ENCODE measurements around the gene CCNF. TPM values are rescaled to one million over a fixed set of nuclear protein-coding genes. Genes with fewer than 3 reads are reported as not detected.

CCNF gene
- polyA plus RNA-seq, 3 donors: 0.34 to 0.97 (median 0.68) TPM

DNA sequence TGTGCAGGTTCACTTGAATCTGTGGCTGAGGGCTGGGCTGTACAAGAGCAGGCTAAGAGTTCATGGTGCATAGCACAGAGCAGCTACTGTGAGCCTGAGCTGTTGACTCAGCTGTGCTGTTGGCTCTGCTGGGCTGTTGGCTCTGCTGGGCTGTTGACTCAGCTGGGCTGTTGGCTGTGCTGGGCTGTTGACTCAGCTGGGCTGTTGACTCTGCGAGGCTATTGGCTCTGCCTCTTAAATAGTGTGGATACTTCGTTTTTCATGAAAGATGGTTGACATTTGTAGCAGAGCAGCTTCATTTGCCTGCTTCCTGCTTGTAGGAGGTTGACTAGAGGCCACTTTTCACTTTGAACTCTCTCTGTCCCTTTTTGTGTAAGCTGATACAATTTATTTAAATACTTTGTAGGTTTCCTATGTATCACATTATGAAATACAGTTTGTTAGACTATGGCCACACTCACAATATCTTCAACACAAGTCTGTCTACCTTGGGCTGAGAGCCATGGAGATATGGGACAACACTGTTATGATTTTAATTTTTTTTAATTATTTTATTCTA, 40.3 kb upstream of the CCNF start:
- no peak overlapping the region for H2AFZ ChIP-seq (ENCODE audit: insufficient read depth, low read depth, low read length, poor library complexity, severe bottlenecking)
- H3K79me2 ChIP-seq (ENCODE audit: insufficient read depth, low read length): no peaks in the 10 kb centered on the region
- Mint-ChIP-seq H3K4me3 (no peak overlapping the region), H3K9me3 (peaks cover 6 to 22% (median 11%) of the 10 kb centered on the region in 7 donors), H3K4me1 (peaks cover 4% of the 10 kb centered on the region), H3K36me3 (no peaks in the 10 kb centered on the region), H3K27me3 (ENCODE audit: low read depth in 3 of 3) (peaks cover 2 to 4% (median 2%) of the 10 kb centered on the region in 3 donors), H3K27ac (no peak overlapping the region)
- H3K4me1 ChIP-seq (ENCODE audit: control insufficient read depth in 1 of 2, insufficient read depth in 2 of 2, low read length in 2 of 2): no peaks in the 10 kb centered on the region
- H4K20me1 ChIP-seq (ENCODE audit: insufficient read depth, low read length): no peaks in the 10 kb centered on the region
- peaks cover 8 to 13% of the 10 kb centered on the region in 2 donors for H3K9me3 ChIP-seq (replicated peaks in 1 of 2; ENCODE audit: control insufficient read depth in 1 of 2, insufficient read depth in 1 of 2, low read length in 2 of 2)
- H3K4me2 ChIP-seq (replicated peaks; ENCODE audit: extremely low read depth, low read length, poor library complexity, severe bottlenecking): no peak overlapping the region
- H3K36me3 ChIP-seq (replicated peaks in 1 of 2; ENCODE audit: control insufficient read depth in 1 of 2, insufficient read depth in 2 of 2, low read length in 2 of 2): no peaks in the 10 kb centered on the region
- H3K27ac ChIP-seq (ENCODE audit: low read depth in 1 of 2, low read length in 2 of 2): no peak overlapping the region
- no peak overlapping the region for H3K9ac ChIP-seq (ENCODE audit: insufficient read depth, low read length, poor library complexity, severe bottlenecking)
- WGBS (ENCODE audit: insufficient coverage): 100% methylated on average over 1 of the region's 2 CpGs
- no peak for DNase-seq
- no peak overlapping the region for H3K4me3 ChIP-seq (replicated peaks in 1 of 3; ENCODE audit: low read depth in 2 of 3, low read length in 3 of 3)
- TF ChIP-seq, protein P1, sequence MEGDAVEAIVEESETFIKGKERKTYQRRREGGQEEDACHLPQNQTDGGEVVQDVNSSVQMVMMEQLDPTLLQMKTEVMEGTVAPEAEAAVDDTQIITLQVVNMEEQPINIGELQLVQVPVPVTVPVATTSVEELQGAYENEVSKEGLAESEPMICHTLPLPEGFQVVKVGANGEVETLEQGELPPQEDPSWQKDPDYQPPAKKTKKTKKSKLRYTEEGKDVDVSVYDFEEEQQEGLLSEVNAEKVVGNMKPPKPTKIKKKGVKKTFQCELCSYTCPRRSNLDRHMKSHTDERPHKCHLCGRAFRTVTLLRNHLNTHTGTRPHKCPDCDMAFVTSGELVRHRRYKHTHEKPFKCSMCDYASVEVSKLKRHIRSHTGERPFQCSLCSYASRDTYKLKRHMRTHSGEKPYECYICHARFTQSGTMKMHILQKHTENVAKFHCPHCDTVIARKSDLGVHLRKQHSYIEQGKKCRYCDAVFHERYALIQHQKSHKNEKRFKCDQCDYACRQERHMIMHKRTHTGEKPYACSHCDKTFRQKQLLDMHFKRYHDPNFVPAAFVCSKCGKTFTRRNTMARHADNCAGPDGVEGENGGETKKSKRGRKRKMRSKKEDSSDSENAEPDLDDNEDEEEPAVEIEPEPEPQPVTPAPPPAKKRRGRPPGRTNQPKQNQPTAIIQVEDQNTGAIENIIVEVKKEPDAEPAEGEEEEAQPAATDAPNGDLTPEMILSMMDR (IDR thresholded peaks at IDR 0.05): no peak
- peaks cover 0 to under 1% of the 10 kb centered on the region in 2 donors for H3K27me3 ChIP-seq (ENCODE audit: control insufficient read depth in 2 of 2, insufficient read depth in 2 of 2, low read length in 2 of 2)
- intact Hi-C loops (cut with micrococcal nuclease): no loop called here

DNA sequence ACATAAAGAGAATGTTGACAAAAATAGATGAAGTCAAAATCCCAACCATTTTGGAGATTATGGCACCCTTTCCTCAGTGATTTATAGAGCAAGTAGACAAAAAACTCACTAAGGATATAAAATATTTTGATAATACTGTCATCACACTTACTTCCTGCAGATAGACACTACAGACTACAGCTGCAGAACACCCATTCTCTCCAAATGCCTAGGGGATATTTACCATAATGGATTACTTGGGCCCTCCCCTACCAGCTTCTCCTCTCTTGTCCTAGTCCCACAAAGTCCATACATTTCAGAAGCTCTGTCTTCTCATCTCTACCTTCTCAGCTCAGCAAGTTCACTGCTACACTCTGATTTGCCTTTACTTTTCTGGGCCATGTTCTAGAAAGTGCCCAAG, 37.2 kb upstream of the CCNF start:
- Mint-ChIP-seq H3K27ac (no peak overlapping the region), H3K27me3 (ENCODE audit: low read depth in 3 of 3) (peaks cover 4 to 12% (median 6%) of the 10 kb centered on the region in 3 donors), H3K36me3 (no peaks in the 10 kb centered on the region), H3K4me1 (no peaks in the 10 kb centered on the region), H3K9me3 (peaks cover 6 to 22% (median 11%) of the 10 kb centered on the region in 7 donors), H3K4me3 (no peak overlapping the region)
- no peak overlapping the region for H2AFZ ChIP-seq (ENCODE audit: insufficient read depth, low read depth, low read length, poor library complexity, severe bottlenecking)
- H3K36me3 ChIP-seq (replicated peaks in 1 of 2; ENCODE audit: control insufficient read depth in 1 of 2, insufficient read depth in 2 of 2, low read length in 2 of 2): no peaks in the 10 kb centered on the region
- H3K4me2 ChIP-seq (replicated peaks; ENCODE audit: extremely low read depth, low read length, poor library complexity, severe bottlenecking): no peak overlapping the region
- no peak overlapping the region for H3K9ac ChIP-seq (ENCODE audit: insufficient read depth, low read length, poor library complexity, severe bottlenecking)
- intact Hi-C loops (cut with micrococcal nuclease): no loop called here
- H3K27ac ChIP-seq (ENCODE audit: low read depth in 1 of 2, low read length in 2 of 2): no peak overlapping the region
- no peak overlapping the region for H3K4me3 ChIP-seq (replicated peaks in 1 of 3; ENCODE audit: low read depth in 2 of 3, low read length in 3 of 3)
- no peaks in the 10 kb centered on the region for H3K4me1 ChIP-seq (ENCODE audit: control insufficient read depth in 1 of 2, insufficient read depth in 2 of 2, low read length in 2 of 2)
- DNase-seq: no peak
- H3K9me3 ChIP-seq (replicated peaks in 1 of 2; ENCODE audit: control insufficient read depth in 1 of 2, insufficient read depth in 1 of 2, low read length in 2 of 2): peaks cover 8 to 13% of the 10 kb centered on the region in 2 donors
- no peaks in the 10 kb centered on the region for H4K20me1 ChIP-seq (ENCODE audit: insufficient read depth, low read length)
- H3K27me3 ChIP-seq (ENCODE audit: control insufficient read depth in 2 of 2, insufficient read depth in 2 of 2, low read length in 2 of 2): peaks cover 2 to 6% of the 10 kb centered on the region in 2 donors
- TF ChIP-seq, protein P1 (IDR thresholded peaks at IDR 0.05): no peak
- H3K79me2 ChIP-seq (ENCODE audit: insufficient read depth, low read length): no peaks in the 10 kb centered on the region

Measured in CD14-positive monocyte (primary cell).